GM12874 (cell line): ENCODE results near the gene HK2.
A peak's percentile ranks its signal among the peaks of the same experiment; 100 is the strongest.

Source experiments
- TF ChIP-seq, protein P1 (sequence below): IDR thresholded peaks from 2 replicates; pipeline ENCODE4 v1.5.1; 2011; ENCODE audit warnings: low read depth, mild to moderate bottlenecking, control low read depth, low read length, moderate library complexity; ENCODE audit not compliant: insufficient read depth

HK2 gene

DNA sequence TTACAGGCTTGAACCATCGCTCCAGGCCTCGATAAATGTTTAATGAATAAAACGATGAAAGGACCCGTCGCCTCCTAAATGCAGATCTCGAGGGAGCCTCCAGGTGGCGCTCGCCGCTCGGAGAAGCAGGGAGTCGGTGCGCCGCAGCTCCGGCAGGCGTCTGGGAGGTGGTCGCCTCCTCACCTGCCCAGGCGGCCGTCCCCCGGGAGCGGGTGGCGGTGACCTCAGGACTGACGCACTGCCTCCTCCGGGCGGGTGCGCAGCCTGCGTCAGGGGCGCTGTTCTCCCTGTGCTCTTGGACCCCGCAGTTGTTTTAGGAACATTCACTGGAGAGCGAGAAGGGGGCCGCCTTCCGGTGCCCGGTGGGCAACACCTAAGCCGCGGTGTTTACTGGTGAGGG is 85.9 kb downstream of the HK2 start:
- TF ChIP-seq, protein P1, sequence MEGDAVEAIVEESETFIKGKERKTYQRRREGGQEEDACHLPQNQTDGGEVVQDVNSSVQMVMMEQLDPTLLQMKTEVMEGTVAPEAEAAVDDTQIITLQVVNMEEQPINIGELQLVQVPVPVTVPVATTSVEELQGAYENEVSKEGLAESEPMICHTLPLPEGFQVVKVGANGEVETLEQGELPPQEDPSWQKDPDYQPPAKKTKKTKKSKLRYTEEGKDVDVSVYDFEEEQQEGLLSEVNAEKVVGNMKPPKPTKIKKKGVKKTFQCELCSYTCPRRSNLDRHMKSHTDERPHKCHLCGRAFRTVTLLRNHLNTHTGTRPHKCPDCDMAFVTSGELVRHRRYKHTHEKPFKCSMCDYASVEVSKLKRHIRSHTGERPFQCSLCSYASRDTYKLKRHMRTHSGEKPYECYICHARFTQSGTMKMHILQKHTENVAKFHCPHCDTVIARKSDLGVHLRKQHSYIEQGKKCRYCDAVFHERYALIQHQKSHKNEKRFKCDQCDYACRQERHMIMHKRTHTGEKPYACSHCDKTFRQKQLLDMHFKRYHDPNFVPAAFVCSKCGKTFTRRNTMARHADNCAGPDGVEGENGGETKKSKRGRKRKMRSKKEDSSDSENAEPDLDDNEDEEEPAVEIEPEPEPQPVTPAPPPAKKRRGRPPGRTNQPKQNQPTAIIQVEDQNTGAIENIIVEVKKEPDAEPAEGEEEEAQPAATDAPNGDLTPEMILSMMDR, result peak; percentile 85

DNA sequence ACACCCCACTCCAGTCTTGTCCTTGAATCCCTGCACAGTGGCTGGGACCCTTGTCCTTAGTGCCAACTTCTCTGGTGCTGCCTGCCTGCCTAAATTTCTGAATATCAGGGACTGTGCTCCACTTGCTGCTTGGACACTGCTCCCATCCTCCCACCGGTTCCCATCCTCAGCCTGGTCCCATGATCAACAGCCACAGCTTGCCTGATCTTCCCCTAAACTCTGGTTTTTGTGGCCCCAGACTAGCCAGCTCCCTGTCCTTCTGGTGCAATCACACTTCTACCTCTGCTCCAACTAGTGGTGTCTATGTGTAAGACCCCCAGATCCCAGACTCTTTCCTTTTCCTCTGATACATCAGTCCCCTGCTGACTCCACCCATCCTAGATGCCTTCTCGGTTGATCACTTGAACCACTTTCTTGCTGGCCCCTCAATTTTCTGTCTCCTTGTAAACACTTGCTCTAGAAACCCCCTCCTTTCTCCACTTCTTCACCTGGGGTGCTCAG is 87.4 kb downstream of the HK2 start:
- TF ChIP-seq, protein P1, result no peak

DNA sequence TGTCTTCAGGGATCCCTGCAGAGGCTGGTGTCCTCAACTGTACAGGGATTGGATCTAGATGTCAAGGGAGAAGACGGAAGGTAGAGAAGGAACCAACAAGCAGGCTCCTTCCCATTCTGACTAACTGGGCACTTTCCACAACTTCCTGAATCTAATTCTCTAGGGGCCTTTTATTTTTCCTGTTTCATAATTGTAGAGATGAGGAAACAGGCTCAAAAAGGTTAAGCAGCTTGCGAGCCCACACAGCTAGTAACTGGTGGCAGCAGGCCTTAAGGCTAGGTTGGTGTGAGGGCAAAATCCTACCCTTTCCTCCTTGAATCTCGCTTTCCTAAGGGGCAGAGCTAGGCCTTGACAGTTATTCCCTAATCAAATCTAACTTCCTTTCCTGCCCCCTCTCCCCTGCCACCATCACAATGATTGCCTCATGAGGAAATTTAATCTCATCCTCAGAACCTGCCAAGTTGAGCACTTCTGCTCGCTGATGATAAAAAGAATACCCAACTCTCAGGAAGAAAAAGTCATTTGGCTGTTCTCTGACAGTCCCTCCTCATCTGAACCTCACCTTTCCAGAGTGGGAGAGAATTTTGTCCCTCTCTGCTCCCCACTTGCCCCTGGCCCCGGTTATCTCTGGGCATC is 88.8 kb downstream of the HK2 start:
- TF ChIP-seq, protein P1, result no peak

DNA sequence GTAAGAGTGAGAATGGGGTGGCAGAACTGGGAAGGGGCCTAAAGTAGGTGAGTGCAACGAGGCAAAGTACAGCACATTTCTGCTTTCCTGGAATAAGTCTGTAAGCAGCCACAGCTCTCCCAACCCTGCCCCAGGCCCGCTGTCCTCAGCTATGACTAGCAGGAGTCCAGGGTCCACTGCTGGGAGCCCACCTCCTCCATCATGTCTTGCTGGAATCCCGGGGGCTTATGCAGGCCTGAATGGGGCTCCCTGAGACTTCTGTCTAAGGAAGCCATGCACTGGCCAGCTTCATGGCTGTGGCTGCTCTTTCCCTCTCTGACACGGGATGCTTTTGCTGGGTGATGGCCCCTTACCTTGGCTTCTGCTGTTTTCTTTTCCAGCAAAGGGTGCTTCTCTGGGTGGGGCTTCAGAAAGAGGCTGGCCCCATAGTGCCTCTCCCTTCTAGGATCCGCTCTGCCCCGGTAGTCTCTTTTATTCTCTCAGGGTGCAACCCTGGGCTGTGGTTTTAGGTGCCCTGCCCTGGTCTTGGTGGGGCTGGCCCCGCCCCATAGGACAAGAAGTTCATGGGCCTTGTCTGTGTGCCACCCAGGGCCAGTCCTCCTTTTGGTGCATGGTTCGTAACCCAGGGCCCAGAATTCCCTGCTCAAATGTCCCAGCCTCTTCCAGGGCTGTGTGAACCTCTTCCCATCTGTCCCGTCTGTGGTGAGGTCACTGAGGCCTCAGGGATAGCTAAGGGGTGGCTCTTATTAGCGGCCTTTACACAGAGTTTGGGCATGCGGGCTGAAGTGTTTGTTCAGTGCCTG is 90.7 kb downstream of the HK2 start:
- TF ChIP-seq, protein P1, result no peak

DNA sequence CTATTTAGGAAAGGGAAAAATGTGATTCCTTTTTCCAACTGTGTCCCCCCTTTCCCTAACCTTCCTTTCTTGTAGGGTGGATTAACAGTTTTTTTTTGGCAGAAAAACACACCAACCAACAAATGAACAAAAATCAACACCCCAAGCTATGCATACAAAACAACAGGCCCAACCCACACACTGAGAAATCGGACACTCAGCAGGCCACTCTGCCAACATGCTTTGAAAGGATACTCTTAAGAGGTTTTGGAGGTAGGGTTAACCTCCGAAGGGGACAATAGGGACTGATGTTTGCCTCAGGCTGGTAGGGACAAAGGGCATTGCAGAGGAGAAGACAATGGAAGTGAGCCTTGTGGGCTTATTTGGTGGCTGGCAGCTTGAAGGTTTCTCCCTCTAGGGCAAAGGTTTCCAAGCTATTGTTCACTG is 91.4 kb downstream of the HK2 start:
- TF ChIP-seq, protein P1, result no peak

DNA sequence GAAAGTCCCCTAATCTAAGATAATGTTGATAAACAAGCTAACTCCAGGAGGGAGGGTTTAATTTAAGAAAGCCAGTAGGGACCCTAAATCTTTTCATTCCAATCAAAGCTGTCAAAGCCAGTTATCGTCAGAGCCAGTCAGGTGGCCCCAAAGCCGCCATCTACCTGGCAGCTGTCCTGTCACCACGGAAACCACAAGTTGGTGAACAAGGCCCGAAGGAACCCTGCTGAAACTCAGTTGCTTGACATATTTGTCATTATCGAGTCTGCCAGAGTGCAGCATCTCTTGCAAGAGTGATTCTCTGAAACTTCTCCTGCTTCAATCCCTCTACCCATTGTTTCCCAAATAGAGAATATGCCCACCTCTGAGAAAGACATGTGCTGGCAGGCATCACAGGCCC is 93.7 kb downstream of the HK2 start:
- TF ChIP-seq, protein P1, result no peak

DNA sequence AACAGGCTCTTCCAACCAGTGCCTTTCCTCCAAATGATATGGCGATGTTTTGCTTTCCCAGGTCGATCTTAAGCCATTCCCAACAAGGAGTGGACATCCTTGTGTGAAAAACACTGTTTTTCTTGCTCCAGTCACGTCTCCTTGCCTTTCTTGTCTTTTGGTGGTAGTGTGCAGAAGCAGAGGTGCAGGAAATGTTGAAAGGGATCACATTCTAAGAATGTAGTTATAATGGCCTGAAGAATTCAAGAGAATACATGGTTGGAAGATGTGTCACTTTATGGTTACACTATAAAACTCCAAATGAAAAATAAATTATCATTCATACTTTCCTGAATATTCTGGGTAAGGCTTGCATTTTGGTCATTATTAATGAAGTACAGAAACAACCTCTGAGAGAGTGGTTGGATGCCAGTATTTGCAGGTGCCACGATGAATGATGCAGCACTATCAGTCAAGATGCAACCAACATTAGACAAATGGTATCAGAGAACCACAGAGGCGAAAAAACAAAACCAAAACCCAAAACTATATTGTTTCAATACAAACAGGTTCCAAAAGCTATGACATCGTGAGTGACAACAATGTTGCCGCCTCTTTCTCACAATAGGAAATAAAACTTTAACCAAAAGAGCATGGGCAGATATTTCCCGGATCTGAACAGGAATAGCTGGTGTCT is 97.0 kb downstream of the HK2 start:
- TF ChIP-seq, protein P1, result no peak
